IMR-90 (cell line): ENCODE results near the gene ZNF816. TPM values are rescaled to one million over a fixed set of nuclear protein-coding genes. Genes with fewer than 3 reads are reported as not detected.

ENCODE experiments used
- ATAC-seq: fragments of 200-7000 bp; cut with Tn5 transposase; 2 replicates; pipeline ENCODE4 v1.9.1; 2020; ENCODE audit warnings: low read depth, mild to moderate bottlenecking, moderate library complexity
- BruUV-seq: library from RNA; stranded (reverse); fragments of 400-500 nt; replicated peaks from 2 replicates; lab custom pipeline; 2021; lab: Mats Ljungman, UMichigan
- CTCF ChIA-PET: fragments of 300-600 bp; formaldehyde crosslinking; extraction: SDS; loops from one replicate; lab custom pipeline; 2021; ENCODE audit warnings: antibody characterized with exemption; lab: Yijun Ruan, JAX
- POLR2A ChIA-PET: fragments of 300-600 bp; sonication (Branson Sonifier 250); formaldehyde crosslinking; loops from one replicate; lab custom pipeline; 2022; ENCODE audit warnings: antibody characterized with exemption; ENCODE audit not compliant: unreplicated experiment; lab: Charles Lee
- DNase-seq: peaks from one replicate; pipeline ENCODE4 v3.0.0; 2013
- H2AFZ ChIP-seq: replicated peaks from 2 replicates; pipeline ENCODE3; 2013; ENCODE audit warnings: low read length, mild to moderate bottlenecking; ENCODE audit not compliant: poor library complexity
- H2AK5ac ChIP-seq: 2 replicates; pipeline ENCODE4 v1.6.1; 2013; ENCODE audit warnings: low read depth, low read length, inconsistent platforms
- H2AK9ac ChIP-seq: replicated peaks from 2 replicates; pipeline ENCODE3; 2013; ENCODE audit warnings: mild to moderate bottlenecking, low read depth, low read length, moderate library complexity; ENCODE audit not compliant: poor library complexity
- H2BK120ac ChIP-seq: 2 replicates; pipeline ENCODE4 v1.6.1; 2013; ENCODE audit warnings: low read depth, low read length, inconsistent platforms
- H2BK15ac ChIP-seq: 3 replicates; pipeline ENCODE4 v1.6.1; 2013; ENCODE audit warnings: low read depth, low read length, inconsistent platforms
- H2BK20ac ChIP-seq: 2 replicates; pipeline ENCODE4 v1.6.1; 2013; ENCODE audit warnings: low read depth, mild to moderate bottlenecking, inconsistent platforms, low read length, moderate library complexity
- H2BK5ac ChIP-seq: 2 replicates; pipeline ENCODE4 v1.6.1; 2013; ENCODE audit warnings: mild to moderate bottlenecking, low read depth, low read length, inconsistent platforms; ENCODE audit not compliant: poor library complexity, severe bottlenecking
- H3K14ac ChIP-seq: replicated peaks from 2 replicates; pipeline ENCODE4 v1.6.1; 2013; ENCODE audit warnings: low read depth, low read length, inconsistent platforms
- H3K18ac ChIP-seq: 2 replicates; pipeline ENCODE4 v1.6.1; 2013; ENCODE audit warnings: low read depth, low read length, control low read depth
- H3K23ac ChIP-seq: 2 replicates; pipeline ENCODE4 v1.6.1; 2013; ENCODE audit warnings: low read depth, low read length, inconsistent platforms
- H3K27ac ChIP-seq: 2 replicates; pipeline ENCODE4 v1.5.1; 2013; ENCODE audit warnings: mild to moderate bottlenecking, control low read depth, low read length; ENCODE audit not compliant: insufficient read depth
- H3K27me3 ChIP-seq: 2 replicates; pipeline ENCODE4 v1.6.1; 2013; ENCODE audit warnings: low read length; ENCODE audit not compliant: control insufficient read depth, insufficient read depth
- H3K36me3 ChIP-seq: 2 replicates; pipeline ENCODE4 v1.6.1; 2013; ENCODE audit warnings: low read length, mixed read lengths; ENCODE audit not compliant: control insufficient read depth, insufficient read depth
- H3K4ac ChIP-seq: 2 replicates; pipeline ENCODE4 v1.6.1; 2013; ENCODE audit warnings: low read depth, low read length, inconsistent platforms
- H3K4me1 ChIP-seq: 2 replicates; pipeline ENCODE4 v1.6.1; 2013; ENCODE audit warnings: low read length, mixed read lengths; ENCODE audit not compliant: control insufficient read depth, insufficient read depth
- H3K4me2 ChIP-seq: 2 replicates; pipeline ENCODE4 v1.6.1; 2013; ENCODE audit warnings: low read depth, mild to moderate bottlenecking, control low read depth, low read length, moderate library complexity
- H3K4me3 ChIP-seq: 2 replicates; pipeline ENCODE4 v1.5.1; 2013; ENCODE audit warnings: low read depth, mild to moderate bottlenecking, control low read depth, low read length, moderate library complexity; ENCODE audit not compliant: insufficient read depth
- H3K56ac ChIP-seq: 2 replicates; pipeline ENCODE4 v1.6.1; 2013; ENCODE audit warnings: low read length, inconsistent platforms; ENCODE audit not compliant: insufficient read depth; ENCODE audit errors: extremely low read depth
- H3K79me1 ChIP-seq, 2 experiments: 2 replicates each; pipeline ENCODE4 v1.6.1; 2013; ENCODE audit warnings: low read length in 2 of 2, inconsistent platforms in 1 of 2, low read depth in 1 of 2
- H3K9ac ChIP-seq: 2 replicates; pipeline ENCODE4 v1.6.1; 2013; ENCODE audit warnings: low read depth, low read length, control low read depth
- H3K9me1 ChIP-seq: 2 replicates; pipeline ENCODE4 v1.6.1; 2013; ENCODE audit warnings: low read length, inconsistent platforms; ENCODE audit not compliant: insufficient read depth
- H3K9me3 ChIP-seq: 2 replicates; pipeline ENCODE4 v1.6.1; 2013; ENCODE audit warnings: low read length; ENCODE audit not compliant: control insufficient read depth, insufficient read depth
- H4K20me1 ChIP-seq: 2 replicates; pipeline ENCODE4 v1.6.1; 2013; ENCODE audit warnings: low read length, inconsistent platforms; ENCODE audit not compliant: insufficient read depth
- H4K5ac ChIP-seq: 2 replicates; pipeline ENCODE4 v1.6.1; 2013; ENCODE audit warnings: mild to moderate bottlenecking, low read depth, low read length, control low read depth
- H4K8ac ChIP-seq, 2 experiments: 2 replicates each; pipeline ENCODE4 v1.6.1; 2013; ENCODE audit warnings: low read depth in 2 of 2, low read length in 2 of 2, control low read depth in 1 of 2, inconsistent platforms in 1 of 2
- H4K91ac ChIP-seq: 2 replicates; pipeline ENCODE4 v1.6.1; 2013; ENCODE audit warnings: low read depth, low read length, inconsistent platforms; ENCODE audit not compliant: insufficient read depth
- BHLHE40 ChIP-seq: fragments of 150-350 bp; IDR thresholded peaks from 2 replicates; pipeline ENCODE4 v1.6.1; 2016; ENCODE audit warnings: mild to moderate bottlenecking, low read depth, low read length
- FOS ChIP-seq: fragments of 150-350 bp; IDR thresholded peaks from 2 replicates; pipeline ENCODE4 v1.6.1; 2016; ENCODE audit warnings: low read depth, low read length
- WGBS, 2 experiments: methylation state at CpG; one replicate each; pipeline versions ENCODE4 v1.1.5 to v1.1.7; 2013; ENCODE audit warnings: missing lambda C conversion rate in 2 of 2; ENCODE audit not compliant: insufficient read length in 1 of 2; ENCODE audit errors: extremely low coverage in 2 of 2; 5-methylcytosine and 5-hydroxymethylcytosine counted together
- dilution Hi-C: fragments of 300-500 bp; cut with HindIII; formaldehyde crosslinking; loops from one replicate; pipeline ENCODE4 v1.14.3; 2018; ENCODE audit warnings: low sequenced_read_pairs; ENCODE audit not compliant: unreplicated experiment
- in situ Hi-C: fragments of 300-500 bp; cut with MboI; formaldehyde crosslinking; loops from 3 replicates; pipeline ENCODE4 v1.14.3; 2019; ENCODE audit warnings: low sequenced_read_pairs, inconsistent platforms, mixed read lengths
- intact Hi-C: fragments of 100-400 bp; cut with micrococcal nuclease; formaldehyde crosslinking; loops from 2 replicates; pipeline ENCODE4 v1.10.0; 2022
- polyA plus RNA-seq, 3 experiments: library from polyadenylated mRNA; depleted of rRNA; stranded (reverse); fragments of >200 nt; gene quantifications; 2 replicates each; pipeline ENCODE4 v1.2.3, GENCODE V29; 2012; ENCODE audit warnings: low replicate concordance in 1 of 3
- total RNA-seq: library from RNA; depleted of rRNA; stranded (reverse); fragments of >200 nt; gene quantifications from 2 replicates; pipeline ENCODE4 v1.2.3, GENCODE V29; 2012

Gene ZNF816
- total and polyA plus RNA-seq, 2 of the 4 experiments (the other 2 are of a cell fraction) = 1.6 to 12.0 TPM

- no peak overlapping the region for H2BK20ac ChIP-seq
- peak overlapping the region in 1 of 2 experiments; percentile 26; a peak in 1 of 4 replicates for H4K8ac ChIP-seq
- H2AFZ ChIP-seq = no peak overlapping the region
- peaks cover 6% of the 10 kb centered on the region for H3K36me3 ChIP-seq
- H2BK120ac ChIP-seq = peak overlapping the region; percentile 25; the same call in 1 of the 2 replicates
- in situ Hi-C loops = no loop called here
- no peak overlapping the region for H2BK15ac ChIP-seq
- WGBS, 2 experiments = no CpG with 5 or more reads among the region's 2 CpGs
- no TSS peak for BruUV-seq
- intact Hi-C loops = loop anchor here (10.0 kb wide), 1 partner anchor 203 kb away; the partner anchor contains the start of gene ZNF665
- H3K56ac ChIP-seq = no peak overlapping the region
- no peak overlapping the region for H3K14ac ChIP-seq
- no peak overlapping the region; the same call in 1 of the 2 replicates for H3K27ac ChIP-seq
- 0 out of 2 replicates have a peak, but pooled peaks cover 3% of the 10 kb centered on the region for H3K4me1 ChIP-seq
- no peaks in the 10 kb centered on the region for H3K9me1 ChIP-seq
- 0 out of 2 replicates have a peak overlapping the region, but pooled peaks have one; percentile 45 for H3K4ac ChIP-seq
- peaks cover 4 to 6% of the 10 kb centered on the region in 2 experiments; a peak in 2 of 4 replicates for H3K79me1 ChIP-seq
- H3K4me3 ChIP-seq = no peak overlapping the region
- no peaks in the 10 kb centered on the region for H4K20me1 ChIP-seq
- no peaks in the 10 kb centered on the region for H3K27me3 ChIP-seq
- TF ChIP-seq FOS = peak; percentile 13; the same call in 1 of the 2 replicates
- TF ChIP-seq BHLHE40 = no peak
- dilution Hi-C loops = no loop called here
- ChIA-PET POLR2A (no interaction called here), CTCF (no interaction called here)
- H2AK5ac ChIP-seq = peak overlapping the region; percentile 29; the same call in 1 of the 2 replicates
- no peak overlapping the region for H3K4me2 ChIP-seq
- H4K91ac ChIP-seq = 0 out of 2 replicates have a peak overlapping the region, but pooled peaks have one; percentile 41
- no peak overlapping the region for H4K5ac ChIP-seq
- no peak overlapping the region for H3K18ac ChIP-seq
- DNase-seq (peak; percentile 37), ATAC-seq (peak; percentile 11)
- H3K9ac ChIP-seq = no peak overlapping the region
- H2BK5ac ChIP-seq = no peak overlapping the region
- no peak overlapping the region for H3K23ac ChIP-seq
- H3K9me3 ChIP-seq = peaks cover 5% of the 10 kb centered on the region; the same call in 1 of the 2 replicates
- H2AK9ac ChIP-seq = no peak overlapping the region
Measured at GRCh38 chr19:52991484-52991883, 28.8 kb upstream of the ZNF816 start.
